Transverse colon (tissue), 4 donors: Measurements from ENCODE around the gene PRKCH. TPM values are rescaled to one million over a fixed set of nuclear protein-coding genes. Genes with fewer than 3 reads are reported as not detected.

Experiments used
- DNase-seq: peaks from one replicate; pipeline ENCODE4 v3.0.0-alpha.2; 2019
- H3K27ac ChIP-seq, 4 donors: fragments of 200-600 bp; sonication (generic); 2 replicates each; pipeline ENCODE4 v1.5.1; 2016 to 2018; ENCODE audit warnings: inconsistent platforms in 4 of 4
- H3K27me3 ChIP-seq: fragments of 200-600 bp; sonication (generic); 2 replicates; pipeline ENCODE4 v1.5.1; 2017; ENCODE audit warnings: inconsistent platforms
- H3K36me3 ChIP-seq, 4 donors: fragments of 200-600 bp; sonication (generic); 2 replicates each; pipeline ENCODE4 v1.5.1; 2017 to 2019; ENCODE audit warnings: inconsistent platforms in 4 of 4
- H3K4me1 ChIP-seq, 4 donors: fragments of 200-600 bp; sonication (generic); 2 replicates each; pipeline ENCODE4 v1.5.1; 2017 to 2020; ENCODE audit warnings: inconsistent platforms in 4 of 4
- H3K4me3 ChIP-seq, 4 donors: fragments of 200-600 bp; sonication (generic); 1 replicate in 1 of 4; 2 replicates in 3 of 4; pipeline versions ENCODE4 v1.5.1 to v1.6.1; 2017 to 2019; ENCODE audit warnings: inconsistent platforms in 4 of 4
- H3K9me3 ChIP-seq, 2 donors: fragments of 200-600 bp; sonication (generic); 2 replicates each; pipeline ENCODE4 v1.5.1; 2017 to 2019; ENCODE audit warnings: inconsistent platforms in 2 of 2
- EP300 ChIP-seq: sonication (generic); formaldehyde crosslinking; IDR thresholded peaks from one replicate; pipeline ENCODE4 v1.6.1; 2017; ENCODE audit warnings: antibody characterized with exemption, low read depth
- POLR2A ChIP-seq: fragments of 450-650 bp; IDR thresholded peaks from one replicate; pipeline ENCODE4 v1.6.1; 2016; ENCODE audit warnings: antibody characterized with exemption, mild to moderate bottlenecking, moderate library complexity
- POLR2AphosphoS5 ChIP-seq, 3 donors: sonication (generic); formaldehyde crosslinking; IDR thresholded peaks; one replicate each; pipeline ENCODE4 v1.6.1; 2016; ENCODE audit warnings: antibody characterized with exemption in 3 of 3
- WGBS, 2 donors: methylation state at CpG; one replicate each; pipeline ENCODE4 v1.1.5; 2018; ENCODE audit warnings: low coverage in 1 of 2; 5-methylcytosine and 5-hydroxymethylcytosine counted together
- in situ Hi-C, 4 donors: fragments of 200-750 bp; cut with MboI; loops; one replicate each; pipeline versions ENCODE4 v1.15.0 to v1.15.1; 2017; ENCODE audit warnings: low sequenced_read_pairs in 3 of 4, low pct_ligation_motif_present in 1 of 4, low pct_unique_long_range_greater_than_20kb in 1 of 4
- intact Hi-C: fragments of 100-400 bp; cut with DNase I; formaldehyde crosslinking; loops from one replicate; pipeline ENCODE4 v1.15.1; 2023; ENCODE audit warnings: low total_unique reads
- total RNA-seq, 4 donors: library from RNA; depleted of rRNA; stranded (reverse); fragments of >200 nt; gene quantifications; one replicate each; pipeline ENCODE4 v1.1.0, GENCODE V29; 2016
- TF ChIP-seq, protein P1 (sequence below), 5 experiments: fragments of 200-600 bp in 3 of 5; fragments of 450-650 bp in 2 of 5; sonication (generic) in 3 of 5; IDR thresholded peaks; 1 replicate in 2 of 5; 2 replicates in 3 of 5; pipeline ENCODE4 v1.5.1; 2016 to 2017; ENCODE audit warnings: antibody characterized with exemption in 5 of 5, inconsistent platforms in 3 of 5, mild to moderate bottlenecking in 2 of 5, moderate library complexity in 1 of 5

PRKCH gene
- total RNA-seq, 4 donors from 2014 or later, result 12.4 to 38.9 (median 27.0) TPM

DNA sequence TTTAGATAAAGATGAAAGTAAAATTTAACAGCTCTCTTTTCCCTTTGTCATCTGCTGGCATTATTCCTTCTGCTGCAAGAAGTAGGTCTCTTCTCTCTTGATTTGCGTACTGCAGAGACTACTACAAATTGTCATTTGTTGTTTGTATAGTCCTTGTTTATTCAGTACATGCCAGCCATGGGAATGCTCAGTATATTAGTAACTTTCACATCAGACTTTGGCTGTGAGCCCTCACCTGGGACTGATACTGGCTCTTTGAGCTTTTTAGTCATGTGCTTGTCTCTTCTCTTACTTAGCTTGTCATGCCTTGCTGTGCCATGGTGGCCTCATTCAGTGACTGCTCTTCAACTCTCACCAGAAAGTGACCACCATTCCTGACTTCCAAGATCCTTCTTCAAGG, 169.8 kb downstream of the PRKCH start:
- no peak overlapping the region for H3K27ac ChIP-seq
- no peak overlapping the region for H3K4me3 ChIP-seq
- WGBS, 2 donors, result 0% methylated on average over 1 of the region's 1 CpG
- intact Hi-C loops (no loop called here), in situ Hi-C loops (no loop called here)
- peaks cover 0 to 12% (median 0%) of the 10 kb centered on the region in 4 donors for H3K4me1 ChIP-seq
- no peaks in the 10 kb centered on the region for H3K27me3 ChIP-seq
- no peak for DNase-seq
- H3K9me3 ChIP-seq, result no peaks in the 10 kb centered on the region
- H3K36me3 ChIP-seq, result no peaks in the 10 kb centered on the region
- no peak for TF ChIP-seq POLR2AphosphoS5 (IDR thresholded peaks at IDR 0.05)
- TF ChIP-seq, protein P1, sequence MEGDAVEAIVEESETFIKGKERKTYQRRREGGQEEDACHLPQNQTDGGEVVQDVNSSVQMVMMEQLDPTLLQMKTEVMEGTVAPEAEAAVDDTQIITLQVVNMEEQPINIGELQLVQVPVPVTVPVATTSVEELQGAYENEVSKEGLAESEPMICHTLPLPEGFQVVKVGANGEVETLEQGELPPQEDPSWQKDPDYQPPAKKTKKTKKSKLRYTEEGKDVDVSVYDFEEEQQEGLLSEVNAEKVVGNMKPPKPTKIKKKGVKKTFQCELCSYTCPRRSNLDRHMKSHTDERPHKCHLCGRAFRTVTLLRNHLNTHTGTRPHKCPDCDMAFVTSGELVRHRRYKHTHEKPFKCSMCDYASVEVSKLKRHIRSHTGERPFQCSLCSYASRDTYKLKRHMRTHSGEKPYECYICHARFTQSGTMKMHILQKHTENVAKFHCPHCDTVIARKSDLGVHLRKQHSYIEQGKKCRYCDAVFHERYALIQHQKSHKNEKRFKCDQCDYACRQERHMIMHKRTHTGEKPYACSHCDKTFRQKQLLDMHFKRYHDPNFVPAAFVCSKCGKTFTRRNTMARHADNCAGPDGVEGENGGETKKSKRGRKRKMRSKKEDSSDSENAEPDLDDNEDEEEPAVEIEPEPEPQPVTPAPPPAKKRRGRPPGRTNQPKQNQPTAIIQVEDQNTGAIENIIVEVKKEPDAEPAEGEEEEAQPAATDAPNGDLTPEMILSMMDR (IDR thresholded peaks at IDR 0.05), result no peak
- TF ChIP-seq POLR2A, result no peak
- no peak for TF ChIP-seq EP300

DNA sequence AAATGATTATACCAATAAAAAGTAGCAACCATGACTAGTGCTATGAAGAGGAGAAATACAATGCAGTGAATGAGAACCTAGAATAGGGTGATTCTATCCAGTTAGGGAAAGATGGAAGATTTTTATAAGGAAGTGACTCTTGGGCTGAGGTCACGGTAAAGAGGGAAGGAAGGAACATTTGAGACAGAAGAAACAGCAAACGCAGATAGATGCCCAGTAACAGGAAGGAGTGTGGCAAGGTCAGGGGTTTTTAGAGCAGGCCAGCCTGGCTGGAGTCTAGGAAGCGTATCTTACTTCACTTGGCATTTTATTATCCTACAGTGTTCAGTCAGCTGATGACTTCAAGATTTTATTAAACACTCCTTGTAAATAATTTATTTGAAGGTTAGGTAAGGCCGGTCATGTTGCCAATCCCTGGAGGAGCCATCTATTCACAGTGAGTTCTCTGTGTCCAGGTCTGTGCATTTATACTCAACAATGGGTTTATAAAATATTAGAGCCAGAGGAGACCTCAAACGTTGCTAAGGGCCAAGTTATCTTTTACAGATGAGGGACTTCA, 170.6 kb downstream of the PRKCH start:
- H3K4me3 ChIP-seq, result no peak overlapping the region
- H3K4me1 ChIP-seq, result peaks cover 0 to 10% (median 0%) of the 10 kb centered on the region in 4 donors
- H3K27me3 ChIP-seq, result no peaks in the 10 kb centered on the region
- TF ChIP-seq POLR2A (no peak), EP300 (no peak), POLR2AphosphoS5 (IDR thresholded peaks at IDR 0.05) (no peak)
- TF ChIP-seq, protein P1 (IDR thresholded peaks at IDR 0.05), result no peak
- WGBS, 2 donors, result 89 to 92% methylated on average over 5 of the region's 5 CpGs
- DNase-seq, result no peak
- H3K36me3 ChIP-seq, result no peaks in the 10 kb centered on the region
- no peaks in the 10 kb centered on the region for H3K9me3 ChIP-seq
- in situ Hi-C loops (no loop called here), intact Hi-C loops (no loop called here)
- H3K27ac ChIP-seq, result no peak overlapping the region

DNA sequence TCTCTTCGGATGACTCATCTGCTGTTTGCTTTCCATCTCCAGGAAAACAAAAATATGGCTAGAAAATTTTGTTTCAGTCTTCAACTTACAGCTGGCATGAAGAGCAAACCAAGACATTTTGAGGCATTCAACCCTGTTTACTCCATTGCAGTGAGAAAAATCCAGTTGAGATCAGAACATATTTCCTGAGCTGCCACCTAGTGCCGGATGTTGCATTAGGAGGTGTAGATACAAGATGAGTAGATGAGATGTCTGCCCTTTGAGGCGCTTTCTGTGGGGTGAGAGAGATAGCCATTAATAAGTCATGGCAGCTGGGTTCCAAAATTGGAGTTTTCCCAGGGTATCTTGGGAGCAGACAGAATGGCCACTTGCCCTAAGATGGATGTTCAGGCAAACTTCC, 171.1 kb downstream of the PRKCH start:
- no peak for TF ChIP-seq POLR2AphosphoS5 (IDR thresholded peaks at IDR 0.05)
- TF ChIP-seq POLR2A, result no peak
- TF ChIP-seq, protein P1 (IDR thresholded peaks at IDR 0.05), result no peak
- TF ChIP-seq EP300, result no peak
- H3K9me3 ChIP-seq, result no peaks in the 10 kb centered on the region
- no peak overlapping the region for H3K4me3 ChIP-seq
- H3K27ac ChIP-seq, result no peak overlapping the region
- intact Hi-C loops, result no loop called here
- no peaks in the 10 kb centered on the region for H3K36me3 ChIP-seq
- in situ Hi-C loops, result no loop called here
- H3K27me3 ChIP-seq, result no peaks in the 10 kb centered on the region
- no peak for DNase-seq
- 86 to 100% methylated on average over 1 to 3 of the region's 3 CpGs for WGBS, 2 donors
- H3K4me1 ChIP-seq, result peaks cover 0 to 10% (median 0%) of the 10 kb centered on the region in 4 donors

DNA sequence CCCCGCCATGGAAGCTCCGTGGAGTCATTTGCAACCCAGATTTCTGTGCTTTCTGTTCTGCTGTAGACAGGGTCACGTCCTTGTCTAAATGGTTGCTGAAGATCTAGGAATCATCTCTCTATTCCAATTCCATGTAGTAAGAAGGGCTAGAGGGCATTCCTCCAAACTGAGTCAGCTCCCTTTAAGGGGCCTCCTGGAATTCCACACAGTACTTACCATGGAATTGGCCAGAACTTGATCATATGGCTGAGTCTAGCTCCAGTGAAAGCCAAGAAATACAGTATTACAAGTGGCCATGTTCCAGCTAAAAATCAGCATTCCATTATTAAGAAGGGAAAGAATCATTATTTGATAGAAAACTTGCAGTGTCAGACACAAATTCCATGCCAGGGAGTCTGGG, 171.9 kb downstream of the PRKCH start:
- Histone ChIP-seq H3K27ac (no peak overlapping the region), H3K36me3 (no peaks in the 10 kb centered on the region), H3K4me3 (no peak overlapping the region), H3K27me3 (no peaks in the 10 kb centered on the region), H3K9me3 (no peaks in the 10 kb centered on the region), H3K4me1 (peaks cover 0 to 10% (median 0%) of the 10 kb centered on the region in 4 donors)
- WGBS, 2 donors, result 64% methylated on average over 3 of the region's 3 CpGs; no CpG with 5 or more reads in 1 of the 2 donors
- intact Hi-C loops, result no loop called here
- DNase-seq, result no peak
- in situ Hi-C loops, result no loop called here
- TF ChIP-seq, protein P1 (IDR thresholded peaks at IDR 0.05), result no peak
- TF ChIP-seq EP300 (no peak), POLR2AphosphoS5 (IDR thresholded peaks at IDR 0.05) (no peak), POLR2A (no peak)
